Common myeloid progenitor, CD34-positive (primary cell): Measurements from ENCODE around the gene FAM171A1.
"Not testable (repeated sequence)": the region's sequence is repeated elsewhere in the genome, so short reads cannot be mapped to it uniquely, and the experiment has no call there.

Experiments
- CTCF ChIA-PET: fragments of 350-600 bp; sonication (Branson Sonifier 250); formaldehyde crosslinking; loops from one replicate; lab custom pipeline; 2021; ENCODE audit warnings: antibody characterized with exemption; lab: Charles Lee
- POLR2A ChIA-PET: fragments of 350-600 bp; sonication (Branson Sonifier 250); formaldehyde crosslinking; loops from one replicate; lab custom pipeline; 2021; ENCODE audit warnings: antibody characterized with exemption; lab: Charles Lee
- DNase-seq, 3 donors: peaks; one replicate each; pipeline versions ENCODE4 v3.0.0 to v3.0.0-alpha.2; 2013
- H3K27ac ChIP-seq, 2 experiments: 1 replicate in 1 of 2; 2 replicates in 1 of 2; pipeline ENCODE4 v1.7.0; 2013; ENCODE audit warnings: inconsistent platforms in 2 of 2, low read length in 2 of 2, mild to moderate bottlenecking in 2 of 2, low read depth in 1 of 2, moderate library complexity in 1 of 2; ENCODE audit not compliant: severe bottlenecking in 2 of 2, insufficient read depth in 1 of 2, poor library complexity in 1 of 2
- H3K27me3 ChIP-seq, 5 experiments: replicated peaks in 2 of 5; 1 replicate in 3 of 5; 2 replicates in 2 of 5; pipeline versions ENCODE4 v1.6.1 to v1.7.0; 2013; ENCODE audit warnings: low read length in 4 of 5, mild to moderate bottlenecking in 2 of 5, moderate library complexity in 2 of 5, inconsistent platforms in 1 of 5; ENCODE audit not compliant: insufficient read depth in 5 of 5, control insufficient read depth in 4 of 5
- H3K36me3 ChIP-seq, 4 experiments: 1 replicate in 2 of 4; 2 replicates in 2 of 4; pipeline versions ENCODE4 v1.6.1 to v1.7.0; 2013; ENCODE audit warnings: low read length in 3 of 4, control low read depth in 1 of 4, mild to moderate bottlenecking in 1 of 4; ENCODE audit not compliant: control insufficient read depth in 4 of 4, insufficient read depth in 4 of 4
- H3K4me1 ChIP-seq, 4 experiments: 1 replicate in 3 of 4; 2 replicates in 1 of 4; pipeline versions ENCODE4 v1.6.1 to v1.7.1; 2013; ENCODE audit warnings: low read length in 3 of 4, mild to moderate bottlenecking in 3 of 4, control low read depth in 1 of 4, inconsistent platforms in 1 of 4, moderate library complexity in 1 of 4; ENCODE audit not compliant: control insufficient read depth in 4 of 4, insufficient read depth in 4 of 4; ENCODE audit errors: control extremely low read depth in 1 of 4
- H3K4me3 ChIP-seq, 7 experiments: 1 replicate in 4 of 7; 2 replicates in 3 of 7; pipeline versions ENCODE4 v1.5.1 to v1.7.0; 2013; ENCODE audit warnings: mild to moderate bottlenecking in 7 of 7, low read length in 6 of 7, moderate library complexity in 6 of 7, inconsistent platforms in 2 of 7, low read depth in 2 of 7, control low read depth in 1 of 7; ENCODE audit not compliant: insufficient read depth in 4 of 7, control insufficient read depth in 1 of 7; ENCODE audit errors: extremely low read depth in 1 of 7
- H3K9me3 ChIP-seq, 5 experiments: 1 replicate in 4 of 5; 2 replicates in 1 of 5; pipeline versions ENCODE4 v1.6.1 to v1.7.1; 2013; ENCODE audit warnings: low read length in 4 of 5, mild to moderate bottlenecking in 2 of 5, inconsistent platforms in 1 of 5, low read depth in 1 of 5, moderate library complexity in 1 of 5; ENCODE audit not compliant: control insufficient read depth in 4 of 5, insufficient read depth in 2 of 5; ENCODE audit errors: control extremely low read depth in 1 of 5
- WGBS: methylation state at CpG from one replicate; pipeline ENCODE4 v1.1.5; 2013; ENCODE audit not compliant: insufficient coverage; 5-methylcytosine and 5-hydroxymethylcytosine counted together

FAM171A1 gene

DNA sequence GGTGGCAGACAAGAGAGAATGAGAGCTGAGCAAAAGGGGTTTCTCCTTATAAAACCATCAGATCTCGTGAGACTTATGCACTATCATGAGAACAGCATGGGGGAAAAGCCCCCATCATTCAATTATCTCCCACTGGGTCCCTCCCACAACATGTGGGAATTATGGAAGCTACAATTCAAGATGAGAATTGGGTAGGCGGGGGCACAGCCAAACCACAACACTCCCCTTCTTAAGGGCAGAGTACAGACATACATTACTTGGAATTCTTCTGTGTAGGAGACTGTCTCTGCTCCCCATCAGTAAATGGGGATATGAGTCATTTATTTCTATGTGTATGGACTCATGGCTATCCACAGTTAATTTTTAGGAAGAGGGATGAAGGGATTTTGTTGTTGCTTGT is 31.2 kb downstream of the FAM171A1 start:
- CTCF ChIA-PET: no interaction called here
- Histone ChIP-seq H3K4me3 (no peak overlapping the region), H3K36me3 (no peaks in the 10 kb centered on the region), H3K27me3 (peaks cover 0 to 26% (median 7%) of the 10 kb centered on the region in 5 experiments), H3K4me1 (peaks cover 0 to 4% (median 0%) of the 10 kb centered on the region in 4 experiments), H3K9me3 (no peaks in the 10 kb centered on the region), H3K27ac (no peak overlapping the region)
- POLR2A ChIA-PET: no interaction called here
- DNase-seq: no peak
- WGBS: 100% methylated on average over 1 of the region's 2 CpGs

GRCh38 chr10:15337441-15337923 is 33.6 kb downstream of the FAM171A1 start:
- DNase-seq, H3K9me3 ChIP-seq, H3K27ac ChIP-seq, H3K27me3 ChIP-seq, H3K36me3 ChIP-seq, H3K4me3 ChIP-seq, H3K4me1 ChIP-seq, POLR2A ChIA-PET: not testable (repeated sequence)
- CTCF ChIA-PET: interaction anchor here (1.4 kb wide), 1 partner anchor 10 kb away, joined by 3 read pairs; no protein-coding TSS in a partner anchor
- WGBS: 96% methylated on average over 20 of the region's 24 CpGs

GRCh38 chr10:15336211-15336610 is 34.9 kb downstream of the FAM171A1 start:
- ChIA-PET POLR2A (no interaction called here), CTCF (no interaction called here)
- Histone ChIP-seq H3K4me3 (no peak overlapping the region), H3K9me3 (no peaks in the 10 kb centered on the region), H3K36me3 (no peaks in the 10 kb centered on the region), H3K27me3 (peaks cover 0 to 6% (median 2%) of the 10 kb centered on the region in 5 experiments), H3K4me1 (no peaks in the 10 kb centered on the region), H3K27ac (no peak overlapping the region)
- WGBS: 100% methylated on average over 1 of the region's 4 CpGs
- no peak for DNase-seq

DNA sequence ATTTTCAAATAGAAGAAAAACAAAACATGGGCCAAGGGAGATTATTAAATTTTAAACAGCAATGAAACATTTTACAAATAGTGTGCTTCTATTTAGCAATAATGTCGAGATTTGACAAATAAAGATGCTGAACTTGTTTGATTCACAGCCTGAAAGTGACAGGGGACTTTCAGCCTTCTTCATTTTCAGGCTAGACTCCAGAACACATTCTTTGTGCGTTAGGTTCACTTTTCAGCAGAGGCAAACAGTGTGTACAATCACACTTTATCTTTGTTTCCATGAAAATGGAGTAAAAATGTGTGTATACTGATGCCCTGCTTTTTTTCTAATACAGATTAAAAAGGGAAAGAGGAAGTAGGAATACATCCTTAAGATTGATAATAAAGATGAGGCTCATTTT is 35.6 kb downstream of the FAM171A1 start:
- Histone ChIP-seq H3K27me3 (peaks cover 0 to 2% (median 0%) of the 10 kb centered on the region in 5 experiments), H3K4me1 (no peaks in the 10 kb centered on the region), H3K36me3 (no peaks in the 10 kb centered on the region), H3K27ac (no peak overlapping the region), H3K9me3 (no peaks in the 10 kb centered on the region), H3K4me3 (no peak overlapping the region)
- no peak for DNase-seq
- ChIA-PET CTCF (no interaction called here), POLR2A (no interaction called here)
- 100% methylated on average over 1 of the region's 2 CpGs for WGBS

- POLR2A ChIA-PET: no interaction called here
- 100% methylated on average over 4 of the region's 7 CpGs for WGBS
- no peak for DNase-seq
- H3K4me3 ChIP-seq: no peak overlapping the region
- CTCF ChIA-PET: no interaction called here
- no peaks in the 10 kb centered on the region for H3K36me3 ChIP-seq
- peaks cover 0 to 2% (median 0%) of the 10 kb centered on the region in 5 experiments for H3K27me3 ChIP-seq
- no peak overlapping the region for H3K27ac ChIP-seq
- no peaks in the 10 kb centered on the region for H3K4me1 ChIP-seq
- H3K9me3 ChIP-seq: no peaks in the 10 kb centered on the region
Observed at GRCh38 chr10:15334650-15335323, 36.3 kb downstream of the FAM171A1 start.

- H3K9me3 ChIP-seq: no peaks in the 10 kb centered on the region
- peaks cover 0 to 2% (median 0%) of the 10 kb centered on the region in 5 experiments for H3K27me3 ChIP-seq
- no peak for DNase-seq
- no peak overlapping the region for H3K4me3 ChIP-seq
- no peaks in the 10 kb centered on the region for H3K4me1 ChIP-seq
- 89% methylated on average over 6 of the region's 6 CpGs for WGBS
- CTCF ChIA-PET: no interaction called here
- POLR2A ChIA-PET: no interaction called here
- H3K36me3 ChIP-seq: no peaks in the 10 kb centered on the region
- H3K27ac ChIP-seq: no peak overlapping the region
Observed at GRCh38 chr10:15333909-15334649, 37.0 kb downstream of the FAM171A1 start.

- DNase-seq, CTCF ChIA-PET, H3K27ac ChIP-seq, H3K4me1 ChIP-seq, H3K27me3 ChIP-seq, H3K9me3 ChIP-seq, H3K36me3 ChIP-seq, H3K4me3 ChIP-seq, POLR2A ChIA-PET: not testable (repeated sequence)
- WGBS: 100% methylated on average over 7 of the region's 8 CpGs
Observed at GRCh38 chr10:15333181-15333580, 37.9 kb downstream of the FAM171A1 start.
